OCI-LY1 (cell line): Measurements from ENCODE around the gene SERPINA3.

Experiments used
- H2AFZ ChIP-seq: fragments of 200-600 bp; sonication (generic), shearing (Covaris generic); 2 replicates; pipeline ENCODE4 v1.6.0; 2014; ENCODE audit warnings: antibody characterized with exemption, mild to moderate bottlenecking, low read length
- H3F3A ChIP-seq: fragments of 200-600 bp; sonication (generic), shearing (Covaris generic); 2 replicates; pipeline ENCODE4 v1.6.0; 2014; ENCODE audit warnings: mild to moderate bottlenecking, antibody characterized with exemption, low read length, moderate library complexity; ENCODE audit not compliant: insufficient read depth
- H3K27ac ChIP-seq: fragments of 200-600 bp; sonication (generic); 2 replicates; pipeline ENCODE4 v1.5.1; 2014; ENCODE audit warnings: low read length, mixed run types, mild to moderate bottlenecking, low read depth; ENCODE audit not compliant: poor library complexity, severe bottlenecking
- H3K27me3 ChIP-seq: fragments of 200-600 bp; sonication (generic); 2 replicates; pipeline ENCODE4 v1.6.0; 2014; ENCODE audit warnings: antibody characterized with exemption, mild to moderate bottlenecking, low read length, moderate library complexity; ENCODE audit not compliant: insufficient read depth
- H3K36me3 ChIP-seq: fragments of 200-600 bp; sonication (generic); 2 replicates; pipeline ENCODE4 v1.6.1; 2014; ENCODE audit warnings: mild to moderate bottlenecking, antibody characterized with exemption, low read length, moderate library complexity, mixed read lengths; ENCODE audit not compliant: insufficient read depth
- H3K4me1 ChIP-seq: fragments of 200-600 bp; sonication (generic); 2 replicates; pipeline ENCODE4 v1.5.1; 2014; ENCODE audit warnings: mild to moderate bottlenecking, low read length, moderate library complexity; ENCODE audit not compliant: insufficient read depth, severe bottlenecking
- H3K4me2 ChIP-seq: fragments of 200-600 bp; sonication (generic), shearing (Covaris generic); 2 replicates; pipeline ENCODE4 v1.6.1; 2014; ENCODE audit warnings: low read length
- H3K4me3 ChIP-seq: fragments of 200-600 bp; sonication (generic); 2 replicates; pipeline ENCODE4 v1.5.1; 2014; ENCODE audit warnings: low read length, low read depth, mild to moderate bottlenecking, mixed read lengths; ENCODE audit not compliant: poor library complexity, severe bottlenecking
- H3K79me2 ChIP-seq: fragments of 200-600 bp; shearing (Covaris generic); 2 replicates; pipeline ENCODE4 v1.6.1; 2016; ENCODE audit warnings: mixed run types, low read length, mixed read lengths; ENCODE audit not compliant: insufficient read depth
- H3K9ac ChIP-seq: fragments of 200-600 bp; sonication (generic), shearing (Covaris generic); 2 replicates; pipeline ENCODE4 v1.6.1; 2014; ENCODE audit warnings: mild to moderate bottlenecking, low read length, mixed read lengths
- H3K9me2 ChIP-seq: fragments of 200-600 bp; sonication (generic), shearing (Covaris generic); 2 replicates; pipeline ENCODE4 v1.6.1; 2014; ENCODE audit warnings: low read depth, mild to moderate bottlenecking, low read length, mixed read lengths
- H3K9me3 ChIP-seq: fragments of 200-600 bp; shearing (Covaris generic); 2 replicates; pipeline ENCODE4 v1.6.1; 2014; ENCODE audit warnings: low read length, mixed read lengths
- H4K20me1 ChIP-seq: fragments of 200-600 bp; sonication (generic), shearing (Covaris generic); 2 replicates; pipeline ENCODE4 v1.6.0; 2016; ENCODE audit warnings: mild to moderate bottlenecking, low read length; ENCODE audit not compliant: insufficient read depth
- CTCF ChIP-seq: fragments of 200-600 bp; sonication (generic), shearing (Covaris generic); IDR thresholded peaks from 2 replicates; pipeline ENCODE4 v1.5.1; 2017; ENCODE audit warnings: mild to moderate bottlenecking, antibody characterized with exemption, low read length, moderate library complexity, mixed read lengths
- EZH2 ChIP-seq: fragments of 200-600 bp; sonication (generic), shearing (Covaris generic); IDR thresholded peaks from 2 replicates; pipeline ENCODE4 v1.8.0; 2017; ENCODE audit warnings: borderline replicate concordance, mixed run types, mild to moderate bottlenecking, antibody characterized with exemption, low read length, moderate library complexity, mixed read lengths

SERPINA3 gene

GRCh38 chr14:94623856-94624499, 11.8 kb downstream of the SERPINA3 start:
- Histone ChIP-seq H3K4me3 (no peak overlapping the region), H3K9me3 (no peaks in the 10 kb centered on the region), H3K36me3 (no peaks in the 10 kb centered on the region), H3K4me2 (no peak overlapping the region), H3K4me1 (no peaks in the 10 kb centered on the region), H3K9me2 (no peaks in the 10 kb centered on the region), H4K20me1 (no peaks in the 10 kb centered on the region), H3K79me2 (no peaks in the 10 kb centered on the region), H3K9ac (no peak overlapping the region), H3K27me3 (no peaks in the 10 kb centered on the region), H3F3A (no peaks in the 10 kb centered on the region), H2AFZ (no peak overlapping the region), H3K27ac (no peak overlapping the region)
- no peak for TF ChIP-seq EZH2
- no peak for TF ChIP-seq CTCF

GRCh38 chr14:94624537-94625352, 12.6 kb downstream of the SERPINA3 start:
- no peak for TF ChIP-seq CTCF
- TF ChIP-seq EZH2: no peak
- Histone ChIP-seq H3K27me3 (no peaks in the 10 kb centered on the region), H3K9ac (no peak overlapping the region), H3K9me2 (no peaks in the 10 kb centered on the region), H2AFZ (no peak overlapping the region), H3K4me2 (no peak overlapping the region), H3K4me3 (no peak overlapping the region), H3K36me3 (no peaks in the 10 kb centered on the region), H3F3A (no peaks in the 10 kb centered on the region), H4K20me1 (no peaks in the 10 kb centered on the region), H3K4me1 (no peaks in the 10 kb centered on the region), H3K27ac (no peak overlapping the region), H3K9me3 (no peaks in the 10 kb centered on the region), H3K79me2 (no peaks in the 10 kb centered on the region)

DNA sequence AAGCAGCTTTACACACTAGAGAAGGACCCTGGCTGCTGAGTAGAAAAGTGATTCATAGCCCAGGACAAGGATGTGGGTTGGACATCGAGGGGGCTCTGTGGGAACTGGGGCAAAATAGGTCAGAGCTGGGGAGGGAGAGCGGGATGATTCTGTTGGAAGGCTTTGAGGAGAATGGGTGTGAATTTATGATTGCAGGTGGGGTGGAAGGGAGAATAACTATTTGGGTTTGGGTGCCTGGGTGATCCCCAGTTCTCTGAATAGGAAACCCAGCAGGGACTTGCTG, 13.1 kb downstream of the SERPINA3 start:
- TF ChIP-seq EZH2: no peak
- no peak for TF ChIP-seq CTCF
- Histone ChIP-seq H3K36me3 (no peaks in the 10 kb centered on the region), H3K27ac (no peak overlapping the region)

More for the DNA sequence above, 13.1 kb downstream of the SERPINA3 start:
- H3K4me1 ChIP-seq: no peaks in the 10 kb centered on the region
- H3K4me2 ChIP-seq: no peak overlapping the region
- H2AFZ ChIP-seq: no peak overlapping the region
- H3K4me3 ChIP-seq: no peak overlapping the region
- no peaks in the 10 kb centered on the region for H3K27me3 ChIP-seq
- H3K9ac ChIP-seq: no peak overlapping the region
- H3K9me2 ChIP-seq: no peaks in the 10 kb centered on the region
- no peaks in the 10 kb centered on the region for H3K79me2 ChIP-seq
- no peaks in the 10 kb centered on the region for H4K20me1 ChIP-seq
- H3K9me3 ChIP-seq: no peaks in the 10 kb centered on the region
- H3F3A ChIP-seq: no peaks in the 10 kb centered on the region
